ENCODE measurements around the gene DIO3.

Gene DIO3

GRCh38 chr14:101542391-101542790, 18.9 kb upstream of the DIO3 start:
- no peak for TF ChIP-seq CTCF (IDR thresholded peaks at IDR 0.05)
- Histone ChIP-seq H3K27ac (no peak overlapping the region), H3K4me3 (no peak overlapping the region)
- DNase-seq (ENCODE audit: low spot score), result no peak

- no peak for TF ChIP-seq CTCF (IDR thresholded peaks at IDR 0.05)
- no peak overlapping the region for H3K4me3 ChIP-seq
- H3K27ac ChIP-seq, result no peak overlapping the region
- DNase-seq (ENCODE audit: low spot score), result no peak
Measured at GRCh38 chr14:101543814-101544213, 17.5 kb upstream of the DIO3 start.

GRCh38 chr14:101544550-101544949, 16.7 kb upstream of the DIO3 start:
- no peak for DNase-seq (ENCODE audit: low spot score)
- no peak for TF ChIP-seq CTCF (IDR thresholded peaks at IDR 0.05)
- H3K4me3 ChIP-seq, result no peak overlapping the region
- H3K27ac ChIP-seq, result no peak overlapping the region

- DNase-seq (ENCODE audit: low spot score), result no peak
- TF ChIP-seq CTCF (IDR thresholded peaks at IDR 0.05), result no peak
- Histone ChIP-seq H3K27ac (no peak overlapping the region), H3K4me3 (no peak overlapping the region)
Measured at GRCh38 chr14:101546706-101547105, 14.6 kb upstream of the DIO3 start.

- no peak overlapping the region for H3K4me3 ChIP-seq
- DNase-seq (ENCODE audit: low spot score), result no peak
- H3K27ac ChIP-seq, result no peak overlapping the region
- no peak for TF ChIP-seq CTCF (IDR thresholded peaks at IDR 0.05)
Measured at GRCh38 chr14:101547107-101547738, 14.1 kb upstream of the DIO3 start.

GRCh38 chr14:101547961-101548669, 13.2 kb upstream of the DIO3 start:
- no peak for TF ChIP-seq CTCF (IDR thresholded peaks at IDR 0.05)
- Histone ChIP-seq H3K27ac (no peak overlapping the region), H3K4me3 (no peak overlapping the region)
- DNase-seq (ENCODE audit: low spot score), result no peak

- TF ChIP-seq CTCF (IDR thresholded peaks at IDR 0.05), result no peak
- DNase-seq (ENCODE audit: low spot score), result no peak
- H3K27ac ChIP-seq, result no peak overlapping the region
- no peak overlapping the region for H3K4me3 ChIP-seq
Measured at GRCh38 chr14:101548710-101549109, 12.6 kb upstream of the DIO3 start.
